Type B pancreatic cell (in vitro differentiated cells): ENCODE results near the gene P4HTM. TPM values are rescaled to one million over a fixed set of nuclear protein-coding genes. Genes with fewer than 3 reads are reported as not detected.
"Not testable (repeated sequence)": the region's sequence is repeated elsewhere in the genome, so short reads cannot be mapped to it uniquely, and the experiment has no call there.

ENCODE experiments used
- DNase-seq: peaks from one replicate; pipeline ENCODE4 v3.0.0; 2021; ENCODE audit warnings: mixed read lengths; ENCODE audit not compliant: unreplicated experiment; ENCODE audit errors: extremely low spot score
- H3K27ac Mint-ChIP-seq: 2 replicates; pipeline ENCODE4 v1.8.0; 2021; ENCODE audit warnings: mild to moderate bottlenecking, mixed read lengths
- H3K27me3 Mint-ChIP-seq: 2 replicates; pipeline ENCODE4 v1.8.0; 2021; ENCODE audit warnings: mixed read lengths
- H3K36me3 Mint-ChIP-seq: 2 replicates; pipeline ENCODE4 v1.8.0; 2021; ENCODE audit warnings: mixed read lengths
- H3K4me1 Mint-ChIP-seq: one replicate; pipeline ENCODE4 v1.8.0; 2021; ENCODE audit warnings: mixed read lengths; ENCODE audit not compliant: unreplicated experiment
- H3K4me3 Mint-ChIP-seq: 2 replicates; pipeline ENCODE4 v1.8.0; 2021; ENCODE audit warnings: mild to moderate bottlenecking, mixed read lengths
- H3K9me3 Mint-ChIP-seq: 2 replicates; pipeline ENCODE4 v1.8.0; 2021; ENCODE audit warnings: mixed read lengths
- CTCF ChIP-seq: fragments of 200-600 bp; sonication (generic); conservative IDR thresholded peaks from 2 replicates; pipeline ENCODE4 v1.5.0; 2021; ENCODE audit warnings: antibody characterized with exemption, mild to moderate bottlenecking
- total RNA-seq: library from RNA; stranded (reverse); gene quantifications from 2 replicates; pipeline ENCODE4 v1.2.1, GENCODE V29; 2021; ENCODE audit warnings: low replicate concordance

P4HTM gene
- total RNA-seq, 1 donor from 2014 or later = 54.8 TPM

GRCh38 chr3:49006408-49007067, 16.5 kb downstream of the P4HTM start:
- Mint-ChIP-seq H3K4me3 (peak overlapping the region; percentile 100), H3K27ac (peak overlapping the region; percentile 100), H3K36me3 (peaks cover 11% of the 10 kb centered on the region), H3K4me1 (peaks cover 19% of the 10 kb centered on the region), H3K27me3 (no peaks in the 10 kb centered on the region), H3K9me3 (no peaks in the 10 kb centered on the region)
- DNase-seq = no peak
- TF ChIP-seq CTCF = no peak

DNA sequence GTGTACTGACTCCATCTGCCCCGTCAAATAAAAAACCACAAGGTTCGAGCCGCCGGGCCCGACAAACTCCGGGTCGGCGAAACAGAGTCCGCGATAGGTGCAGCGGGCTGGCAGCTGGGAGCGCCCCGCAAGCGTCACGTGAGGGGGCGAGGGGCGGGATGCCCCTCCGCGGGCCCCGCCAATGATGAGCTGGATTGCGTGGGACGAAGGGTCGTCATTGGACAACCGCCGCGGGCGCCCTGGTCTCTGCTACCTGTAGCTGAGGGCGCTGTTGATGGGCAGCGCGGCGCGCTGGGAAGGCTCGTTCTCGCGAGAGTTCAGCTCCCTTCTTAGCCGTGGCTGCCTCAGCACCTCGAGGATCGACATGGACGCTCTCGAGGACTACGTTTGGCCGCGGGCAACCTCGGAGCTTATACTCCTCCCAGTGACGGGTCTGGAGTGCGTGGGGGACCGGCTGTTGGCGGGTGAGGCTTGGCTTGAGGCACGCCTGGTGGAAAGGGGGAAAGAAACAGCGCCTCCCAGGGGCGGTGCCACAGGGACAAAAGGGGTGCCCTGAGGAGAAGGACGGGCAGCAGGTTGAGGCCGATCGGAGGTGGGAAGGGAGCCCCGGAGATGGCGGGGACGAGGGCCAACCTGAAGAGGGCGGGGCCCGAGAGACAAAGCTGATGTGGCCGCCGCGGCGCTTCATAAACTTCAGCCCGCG, 17.2 kb downstream of the P4HTM start, which contains the start of gene WDR6:
WDR6 (plus strand) TSS at position 324 of the 703 bp plus-strand sequence; CDS start at position 365, 41 bp downstream.
- TF ChIP-seq CTCF = peak; percentile 46
- Mint-ChIP-seq H3K27me3 (no peaks in the 10 kb centered on the region), H3K36me3 (peaks cover 11% of the 10 kb centered on the region), H3K4me1 (peaks cover 19% of the 10 kb centered on the region), H3K27ac (peak within 1 kb of the TSS; percentile 100), H3K4me3 (peak within 1 kb of the TSS; percentile 100), H3K9me3 (no peaks in the 10 kb centered on the region)
- peak; percentile 97 for DNase-seq

- H3K4me1 Mint-ChIP-seq = peaks cover 19% of the 10 kb centered on the region
- H3K36me3 Mint-ChIP-seq = peaks cover 11% of the 10 kb centered on the region
- no peaks in the 10 kb centered on the region for H3K27me3 Mint-ChIP-seq
- DNase-seq = peak; percentile 90
- no peak for TF ChIP-seq CTCF
- no peaks in the 10 kb centered on the region for H3K9me3 Mint-ChIP-seq
- peak overlapping the region; percentile 100 for H3K4me3 Mint-ChIP-seq
- peak overlapping the region; percentile 100 for H3K27ac Mint-ChIP-seq
These were observed 17.9 kb downstream of the P4HTM start for GRCh38 chr3:49007771-49008528.

- Mint-ChIP-seq H3K4me1 (peaks cover 19% of the 10 kb centered on the region), H3K4me3 (peak overlapping the region; percentile 100), H3K27ac (peak overlapping the region; percentile 100), H3K36me3 (peaks cover 11% of the 10 kb centered on the region)
- H3K9me3 Mint-ChIP-seq, H3K27me3 Mint-ChIP-seq, DNase-seq: not testable (repeated sequence)
These were observed 18.6 kb downstream of the P4HTM start for GRCh38 chr3:49008627-49009026.

DNA sequence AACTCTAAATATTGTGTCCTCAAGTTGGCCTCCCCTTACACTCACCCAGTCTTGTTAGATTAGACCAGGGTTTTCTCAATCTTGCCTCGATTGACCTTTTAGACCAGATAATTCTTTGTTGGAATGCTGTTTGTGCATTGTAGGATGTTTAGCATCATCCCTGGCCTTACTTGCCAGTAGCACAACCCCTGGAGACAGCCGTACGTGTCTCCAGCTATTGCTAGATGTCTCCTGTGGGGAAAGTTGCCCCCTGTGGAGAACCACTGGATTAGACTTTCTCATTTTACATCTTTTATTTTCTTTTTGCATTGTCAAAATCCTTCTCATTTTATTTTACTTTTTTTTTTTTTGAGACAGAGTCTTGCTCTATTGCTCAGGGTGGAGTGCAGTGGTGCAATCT, 19.4 kb downstream of the P4HTM start:
- no peaks in the 10 kb centered on the region for H3K27me3 Mint-ChIP-seq
- peaks cover 19% of the 10 kb centered on the region for H3K4me1 Mint-ChIP-seq
- no peak for DNase-seq
- no peak overlapping the region for H3K27ac Mint-ChIP-seq
- H3K36me3 Mint-ChIP-seq = peaks cover 11% of the 10 kb centered on the region
- no peak for TF ChIP-seq CTCF
- no peaks in the 10 kb centered on the region for H3K9me3 Mint-ChIP-seq
- peak overlapping the region; percentile 100 for H3K4me3 Mint-ChIP-seq
